Liver (tissue), 3 donors: ENCODE measurements around the gene ADGRG1.

ENCODE experiments used
- RAD21 ChIP-seq, 2 donors: IDR thresholded peaks; 2 replicates each; pipeline ENCODE4 v1.6.1; 2016; ENCODE audit warnings: antibody characterized with exemption in 2 of 2, mild to moderate bottlenecking in 2 of 2
- TF ChIP-seq, protein P1 (sequence below): fragments of 150-350 bp; IDR thresholded peaks from 2 replicates; pipeline ENCODE4 v1.5.1; 2017; ENCODE audit warnings: improper control_type of control experiment, low read depth, low read length; ENCODE audit not compliant: missing input control
- TF ChIP-seq, protein P2 (sequence below): IDR thresholded peaks from 2 replicates; pipeline ENCODE4 v1.6.1; 2016; ENCODE audit warnings: antibody characterized with exemption
- TF ChIP-seq, protein P3 (sequence below): IDR thresholded peaks from 2 replicates; pipeline ENCODE4 v1.6.1; 2016; ENCODE audit warnings: antibody characterized with exemption
- donor health status: healthy.
- donor health status: healthy.

DNA sequence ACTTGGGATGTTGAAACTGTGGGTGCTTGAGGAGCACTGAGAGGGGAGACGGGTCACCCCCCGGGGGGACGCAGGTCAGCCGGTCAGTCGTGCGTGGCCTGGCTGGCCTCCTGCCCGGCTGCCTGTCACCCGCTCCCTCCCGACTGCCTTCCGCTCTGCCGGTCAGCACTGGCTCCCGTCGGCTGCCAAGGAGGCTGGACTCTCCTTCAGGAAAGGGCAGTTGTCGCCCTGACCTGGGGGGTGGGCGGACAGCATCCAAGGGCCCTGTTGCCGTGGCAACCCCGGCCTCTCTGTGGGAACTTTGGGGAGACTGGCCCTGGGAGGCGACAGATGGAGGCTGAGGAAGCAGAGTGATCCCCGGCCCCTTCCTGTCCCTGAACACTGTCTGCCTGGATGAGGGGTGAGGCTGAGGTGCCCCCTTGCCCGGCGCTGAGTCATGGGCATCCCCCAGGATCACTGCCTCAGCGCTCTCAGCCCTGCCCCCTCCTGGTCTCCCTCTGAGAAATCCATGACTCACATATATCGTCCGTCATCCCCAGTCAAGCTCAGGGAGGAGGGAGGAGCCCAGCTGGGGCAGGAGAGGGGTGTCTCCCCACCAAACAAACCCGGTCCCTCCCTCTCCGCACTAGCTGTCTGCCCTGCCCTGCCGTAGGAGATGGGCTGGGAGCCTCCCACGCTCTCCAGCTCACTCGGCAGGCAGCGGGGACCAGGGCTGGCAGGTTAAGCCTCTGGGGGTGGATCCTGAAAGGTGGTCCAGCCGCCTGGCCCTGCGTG, at the start of gene ADGRG1:
- TF ChIP-seq, protein P1, sequence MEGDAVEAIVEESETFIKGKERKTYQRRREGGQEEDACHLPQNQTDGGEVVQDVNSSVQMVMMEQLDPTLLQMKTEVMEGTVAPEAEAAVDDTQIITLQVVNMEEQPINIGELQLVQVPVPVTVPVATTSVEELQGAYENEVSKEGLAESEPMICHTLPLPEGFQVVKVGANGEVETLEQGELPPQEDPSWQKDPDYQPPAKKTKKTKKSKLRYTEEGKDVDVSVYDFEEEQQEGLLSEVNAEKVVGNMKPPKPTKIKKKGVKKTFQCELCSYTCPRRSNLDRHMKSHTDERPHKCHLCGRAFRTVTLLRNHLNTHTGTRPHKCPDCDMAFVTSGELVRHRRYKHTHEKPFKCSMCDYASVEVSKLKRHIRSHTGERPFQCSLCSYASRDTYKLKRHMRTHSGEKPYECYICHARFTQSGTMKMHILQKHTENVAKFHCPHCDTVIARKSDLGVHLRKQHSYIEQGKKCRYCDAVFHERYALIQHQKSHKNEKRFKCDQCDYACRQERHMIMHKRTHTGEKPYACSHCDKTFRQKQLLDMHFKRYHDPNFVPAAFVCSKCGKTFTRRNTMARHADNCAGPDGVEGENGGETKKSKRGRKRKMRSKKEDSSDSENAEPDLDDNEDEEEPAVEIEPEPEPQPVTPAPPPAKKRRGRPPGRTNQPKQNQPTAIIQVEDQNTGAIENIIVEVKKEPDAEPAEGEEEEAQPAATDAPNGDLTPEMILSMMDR, result no peak
- TF ChIP-seq, protein P2, sequence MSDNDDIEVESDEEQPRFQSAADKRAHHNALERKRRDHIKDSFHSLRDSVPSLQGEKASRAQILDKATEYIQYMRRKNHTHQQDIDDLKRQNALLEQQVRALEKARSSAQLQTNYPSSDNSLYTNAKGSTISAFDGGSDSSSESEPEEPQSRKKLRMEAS, result no peak
- TF ChIP-seq, protein P3, sequence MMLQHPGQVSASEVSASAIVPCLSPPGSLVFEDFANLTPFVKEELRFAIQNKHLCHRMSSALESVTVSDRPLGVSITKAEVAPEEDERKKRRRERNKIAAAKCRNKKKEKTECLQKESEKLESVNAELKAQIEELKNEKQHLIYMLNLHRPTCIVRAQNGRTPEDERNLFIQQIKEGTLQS, result no peak
- TF ChIP-seq RAD21 (IDR thresholded peaks at IDR 0.05), result no peak
